Sciatic nerve (tissue), 2 donors: ENCODE results near the gene TSPYL4. TPM values are rescaled to one million over a fixed set of nuclear protein-coding genes. Genes with fewer than 3 reads are reported as not detected.
A peak's percentile ranks its signal among the peaks of the same experiment; 100 is the strongest.

ENCODE experiments used
- ATAC-seq: fragments of 200-7000 bp; cut with Tn5 transposase; one replicate; pipeline ENCODE4 v1.9.1; 2020; ENCODE audit warnings: mild to moderate bottlenecking, moderate library complexity
- DNase-seq: peaks from one replicate; pipeline ENCODE4 v3.0.0-alpha.2; 2020; ENCODE audit warnings: low spot score
- intact Hi-C: fragments of 100-400 bp; cut with DNase I; formaldehyde crosslinking; loops from one replicate; pipeline ENCODE4 v1.14.2; 2022
- total RNA-seq: library from RNA; stranded (reverse); fragmentation: NEBNext Ultra II Directional; extraction: Animal tissue kit (Norgen Biotek cat#: 25700); gene quantifications from one replicate; pipeline ENCODE4 v1.2.1, GENCODE V29; 2021
- donor health status: DM: no; HTN: no; CAD: no.
- donor health status: DM: no; HTN: no; CAD: no.

The TSPYL4 gene
- total RNA-seq, 1 donor from 2014 or later = 26.5 TPM

DNA sequence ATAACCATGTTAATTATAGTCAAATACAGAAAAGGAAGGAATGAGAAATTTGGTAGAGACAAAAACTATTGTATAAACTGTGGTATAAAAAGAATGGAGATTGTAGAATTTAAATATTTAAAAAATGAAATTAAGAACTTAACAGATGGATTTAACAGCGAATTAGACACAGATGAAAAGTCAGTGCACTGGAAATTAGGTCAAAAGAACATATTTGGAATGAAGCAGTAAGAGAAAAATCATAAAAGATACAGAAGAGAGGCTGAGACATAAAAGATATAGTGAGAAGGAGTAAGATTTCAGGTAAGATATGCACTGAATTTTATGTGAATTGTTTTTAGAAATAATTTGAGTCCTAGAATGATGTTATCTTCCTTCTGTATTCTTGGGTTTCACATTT, 14.0 kb downstream of the TSPYL4 start:
- intact Hi-C loops = no loop called here
- no peak for ATAC-seq
- no peak for DNase-seq

DNA sequence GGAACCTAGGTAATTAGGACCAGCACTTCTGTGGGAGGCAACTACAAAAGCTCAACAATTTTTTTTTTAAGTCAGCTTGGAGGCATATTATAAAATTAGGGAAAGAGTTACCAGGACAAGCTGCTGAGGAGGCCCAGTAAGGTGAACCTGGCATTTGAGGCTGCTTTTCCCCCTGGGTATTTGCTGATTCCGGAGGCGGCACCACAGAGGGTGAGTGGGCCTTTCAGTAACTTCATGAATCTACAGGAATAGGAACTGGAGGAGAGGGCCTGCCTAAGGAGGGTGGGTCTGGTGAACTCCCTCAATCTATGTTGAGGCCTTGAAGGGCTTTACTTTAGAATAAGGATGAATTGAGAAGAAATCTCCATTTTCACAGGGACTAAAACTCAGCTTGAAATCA, 14.6 kb downstream of the TSPYL4 start:
- DNase-seq (no peak), ATAC-seq (no peak)

DNA sequence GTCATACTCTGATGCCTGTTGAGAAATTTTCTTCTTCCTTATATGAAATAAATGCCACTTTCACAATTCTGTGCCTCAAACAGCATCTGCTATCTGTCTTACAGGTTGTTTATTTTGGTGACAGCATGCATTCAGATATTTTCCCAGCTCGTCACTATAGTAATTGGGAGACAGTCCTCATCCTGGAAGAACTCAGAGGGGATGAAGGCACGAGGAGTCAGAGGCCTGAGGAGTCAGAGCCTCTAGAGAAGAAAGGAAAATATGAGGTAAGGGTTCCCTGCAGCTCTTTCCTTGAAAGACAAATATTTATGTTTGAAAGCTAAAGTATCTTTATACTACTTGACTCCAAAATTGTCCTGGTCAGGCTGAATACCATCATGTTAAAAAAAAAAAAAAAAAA, 15.8 kb downstream of the TSPYL4 start:
- intact Hi-C loops = no loop called here
- no peak for ATAC-seq

More for the DNA sequence above, 14.6 kb downstream of the TSPYL4 start:
- intact Hi-C loops = no loop called here

DNA sequence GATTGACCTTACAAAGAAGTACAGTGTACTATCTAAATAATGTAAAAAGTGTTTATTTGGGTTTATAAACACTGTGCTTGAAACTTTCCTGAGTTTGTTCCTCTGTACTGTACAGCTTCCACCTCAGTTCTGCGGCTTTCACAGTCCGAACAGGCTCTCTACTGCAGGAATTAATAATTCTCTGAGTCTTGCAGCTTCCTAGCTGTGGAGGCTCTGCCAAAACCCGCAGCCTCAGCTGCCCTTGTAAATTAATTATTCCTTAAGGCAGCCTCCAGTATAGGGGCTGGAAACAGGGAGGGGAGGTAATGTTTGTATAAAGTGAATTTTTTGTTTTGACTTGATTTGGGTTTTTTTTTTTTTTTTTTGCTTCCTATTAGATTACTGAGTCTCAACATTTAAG, 19.2 kb downstream of the TSPYL4 start:
- intact Hi-C loops = no loop called here
- ATAC-seq (no peak), DNase-seq (no peak)

More for the DNA sequence above, 15.8 kb downstream of the TSPYL4 start:
- DNase-seq = no peak

DNA sequence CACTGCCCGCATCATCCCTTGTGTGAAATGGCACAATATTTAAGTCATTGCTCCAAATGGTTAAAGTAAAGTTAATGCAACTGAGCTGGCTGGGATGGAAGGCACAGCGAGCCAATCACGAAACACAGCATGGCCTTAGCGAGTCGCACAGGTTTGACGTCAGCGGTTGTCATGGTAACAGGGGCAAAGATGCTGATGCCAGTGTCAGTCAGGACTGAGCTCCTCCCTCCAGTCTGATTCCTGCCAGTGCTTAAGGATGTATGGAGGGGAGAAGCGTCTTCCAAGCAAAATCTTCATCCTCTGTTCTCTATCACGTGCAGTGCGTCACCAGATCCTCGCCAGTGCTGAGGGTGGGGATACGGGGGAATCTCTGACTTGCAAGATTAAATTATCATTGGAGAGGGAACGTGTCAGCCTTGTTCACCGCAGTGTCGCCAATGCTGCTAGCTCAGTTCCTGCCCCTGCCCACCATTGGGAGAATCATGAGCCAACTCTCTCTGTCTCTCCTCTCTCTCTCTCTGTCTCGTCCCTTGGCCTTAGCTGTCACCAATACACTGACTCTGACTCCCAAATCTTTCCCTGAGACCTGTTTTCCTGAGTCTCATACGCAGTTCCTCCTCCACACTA, 24.5 kb downstream of the TSPYL4 start:
- intact Hi-C loops = no loop called here
- ATAC-seq = peak; percentile 98
- DNase-seq = peak; percentile 92

DNA sequence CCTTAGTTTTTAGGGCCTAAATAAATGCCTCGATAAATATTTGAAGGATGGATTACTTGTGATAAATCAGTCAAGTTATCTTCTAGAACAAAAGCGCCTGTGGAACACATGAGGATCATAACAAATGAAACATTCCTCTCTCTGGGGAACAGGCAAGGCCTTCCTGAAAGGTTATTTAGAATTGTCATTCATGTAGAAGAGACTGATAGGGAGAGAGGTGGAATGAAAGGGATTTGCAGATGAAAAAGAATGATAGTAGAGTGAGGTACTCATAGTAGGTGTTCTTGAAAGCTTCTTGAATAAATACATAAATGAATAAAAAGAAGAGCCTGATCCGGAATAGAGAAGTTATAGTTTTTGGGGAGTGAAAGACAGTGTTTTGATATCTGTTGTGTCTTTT, 30.5 kb downstream of the TSPYL4 start:
- intact Hi-C loops = no loop called here
- ATAC-seq (no peak), DNase-seq (no peak)

DNA sequence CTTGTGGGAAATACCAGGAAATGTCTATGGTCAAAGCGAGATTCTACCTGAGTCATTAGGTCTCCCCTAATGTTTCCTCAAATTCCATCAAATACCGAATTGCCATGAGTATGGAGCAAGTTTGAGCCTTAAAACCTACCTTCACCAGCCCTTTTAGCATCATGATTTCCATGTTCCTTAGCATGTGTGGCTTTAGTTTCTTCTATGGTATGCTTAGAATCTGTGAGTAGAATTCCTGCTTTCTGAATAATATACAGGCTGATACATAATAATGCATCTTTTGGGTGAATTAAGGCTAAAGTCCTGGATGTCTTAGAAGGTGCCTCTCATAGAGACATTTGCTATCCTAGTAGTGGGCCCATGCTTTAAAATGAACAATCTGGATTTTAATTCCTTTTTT, 32.0 kb downstream of the TSPYL4 start:
- DNase-seq (no peak), ATAC-seq (no peak)
- intact Hi-C loops = no loop called here

DNA sequence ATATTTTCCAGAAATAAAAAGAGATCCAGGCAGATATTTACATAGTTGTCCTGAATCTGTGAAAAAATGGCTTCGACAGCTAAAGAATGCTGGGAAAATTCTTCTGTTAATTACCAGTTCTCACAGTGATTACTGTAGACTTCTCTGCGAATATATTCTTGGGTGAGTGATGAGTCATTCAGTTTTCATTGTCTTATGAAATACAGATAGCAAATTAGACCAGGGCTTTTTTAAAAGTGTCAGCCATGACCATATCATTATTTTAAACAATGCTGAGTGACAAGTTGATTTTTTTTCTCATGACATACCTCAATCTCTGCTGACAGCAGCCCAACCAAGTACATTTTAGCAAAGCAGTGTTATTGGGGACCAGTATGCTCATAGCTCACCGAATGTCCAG, 32.8 kb downstream of the TSPYL4 start:
- intact Hi-C loops = no loop called here
- ATAC-seq = no peak

DNA sequence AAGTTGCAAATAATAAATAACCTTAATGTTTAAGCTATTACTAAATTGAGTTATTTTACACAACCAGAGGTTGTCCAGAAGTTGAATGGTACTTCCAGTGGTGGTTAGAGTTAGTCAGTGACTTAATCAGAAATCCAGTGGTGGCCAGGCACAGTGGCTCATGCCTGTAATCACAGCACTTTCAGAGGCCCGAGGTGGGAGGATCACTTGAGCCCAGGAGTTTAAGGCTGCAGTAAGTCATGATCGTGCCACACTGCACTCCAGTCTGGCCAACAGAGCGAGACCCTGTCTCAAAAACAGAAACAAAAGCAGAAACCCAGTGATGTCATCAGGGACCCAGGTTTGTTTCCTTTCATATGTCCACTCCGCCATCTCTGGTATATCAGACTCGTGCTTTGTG, 35.0 kb downstream of the TSPYL4 start:
- intact Hi-C loops = no loop called here
- no peak for DNase-seq
- no peak for ATAC-seq

More for the DNA sequence above, 32.8 kb downstream of the TSPYL4 start:
- DNase-seq = no peak

DNA sequence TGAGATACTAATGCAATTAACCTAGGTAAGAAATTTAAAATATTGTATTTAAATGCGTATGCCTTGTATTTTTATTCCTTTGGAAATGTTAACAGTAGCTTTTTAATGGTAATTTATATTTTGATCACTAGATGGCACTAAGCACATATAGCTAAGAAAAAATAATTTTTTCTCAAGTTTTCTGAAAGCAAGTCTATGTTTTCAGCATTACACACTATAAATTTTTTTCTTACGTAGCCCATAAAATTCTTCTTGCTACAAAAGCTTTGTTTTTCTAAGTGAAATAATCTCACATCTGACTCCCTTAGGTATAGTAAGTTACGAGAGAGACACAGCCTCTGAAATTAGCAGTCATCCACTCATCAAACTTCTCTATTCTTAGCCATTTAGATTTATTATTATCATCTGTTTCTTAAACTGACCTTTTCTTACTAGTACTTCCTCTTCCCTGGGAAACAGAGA, 35.7 kb downstream of the TSPYL4 start:
- intact Hi-C loops = no loop called here
- peak; percentile 45 for ATAC-seq

DNA sequence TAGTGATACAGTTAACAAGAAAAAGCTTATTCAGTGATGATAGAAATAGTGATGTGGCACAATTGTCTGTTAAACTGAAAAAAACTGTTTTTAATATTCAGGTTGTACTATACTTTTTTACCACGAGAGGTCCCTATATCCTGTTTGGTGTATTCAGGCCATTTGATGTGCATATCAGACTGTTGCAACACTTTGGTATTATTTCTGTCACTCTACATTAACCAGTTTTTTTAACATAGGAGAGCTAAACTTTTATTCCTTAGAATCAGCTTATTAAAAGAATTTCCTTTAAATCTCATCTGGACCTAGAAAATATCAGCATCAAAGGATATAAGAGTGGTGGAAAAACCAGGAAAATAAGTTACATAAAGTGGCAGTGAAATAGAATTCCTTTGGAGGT, 36.8 kb downstream of the TSPYL4 start:
- intact Hi-C loops = no loop called here
- ATAC-seq (peak; percentile 78), DNase-seq (no peak)

More for the DNA sequence above, 35.7 kb downstream of the TSPYL4 start:
- DNase-seq = no peak

DNA sequence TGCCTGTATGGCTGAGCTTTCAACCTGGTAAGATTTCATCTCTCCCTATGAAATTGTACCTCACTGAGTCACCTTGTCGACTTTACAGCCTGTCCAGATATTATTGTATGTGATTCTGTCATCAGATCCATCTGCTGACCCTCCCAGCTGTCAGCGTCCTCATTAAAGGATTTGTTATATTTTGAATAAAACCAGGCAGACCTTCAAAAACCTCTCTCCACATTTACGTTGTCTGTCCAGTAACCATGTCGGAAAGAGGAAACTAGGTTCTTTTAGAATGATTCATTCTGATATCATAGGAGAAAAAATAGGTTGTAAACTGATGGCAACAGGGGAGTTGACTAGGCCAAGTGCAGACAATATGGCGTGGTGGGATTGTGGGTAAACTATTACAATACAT, 38.5 kb downstream of the TSPYL4 start:
- ATAC-seq (no peak), DNase-seq (no peak)
- intact Hi-C loops = no loop called here

DNA sequence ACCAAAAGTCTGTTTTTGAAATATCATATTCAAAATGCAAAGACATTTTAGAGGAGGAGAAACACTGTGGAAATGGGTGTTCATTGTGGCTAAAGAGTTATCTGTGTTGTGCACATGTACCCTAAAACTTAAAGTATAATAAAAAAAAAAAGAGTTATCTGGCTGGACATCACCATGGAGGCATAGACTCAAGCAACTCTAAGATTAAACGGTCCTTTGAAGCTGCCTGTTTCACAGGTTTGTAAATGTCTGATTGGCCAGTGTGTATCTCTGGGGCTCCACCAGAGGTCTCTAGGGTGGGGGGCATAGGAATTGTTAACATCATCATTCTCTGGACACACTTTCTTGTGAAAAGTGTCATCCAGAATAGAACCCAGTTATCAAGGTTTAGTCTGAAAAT, 39.2 kb downstream of the TSPYL4 start:
- intact Hi-C loops = no loop called here
- no peak for DNase-seq
- no peak for ATAC-seq

DNA sequence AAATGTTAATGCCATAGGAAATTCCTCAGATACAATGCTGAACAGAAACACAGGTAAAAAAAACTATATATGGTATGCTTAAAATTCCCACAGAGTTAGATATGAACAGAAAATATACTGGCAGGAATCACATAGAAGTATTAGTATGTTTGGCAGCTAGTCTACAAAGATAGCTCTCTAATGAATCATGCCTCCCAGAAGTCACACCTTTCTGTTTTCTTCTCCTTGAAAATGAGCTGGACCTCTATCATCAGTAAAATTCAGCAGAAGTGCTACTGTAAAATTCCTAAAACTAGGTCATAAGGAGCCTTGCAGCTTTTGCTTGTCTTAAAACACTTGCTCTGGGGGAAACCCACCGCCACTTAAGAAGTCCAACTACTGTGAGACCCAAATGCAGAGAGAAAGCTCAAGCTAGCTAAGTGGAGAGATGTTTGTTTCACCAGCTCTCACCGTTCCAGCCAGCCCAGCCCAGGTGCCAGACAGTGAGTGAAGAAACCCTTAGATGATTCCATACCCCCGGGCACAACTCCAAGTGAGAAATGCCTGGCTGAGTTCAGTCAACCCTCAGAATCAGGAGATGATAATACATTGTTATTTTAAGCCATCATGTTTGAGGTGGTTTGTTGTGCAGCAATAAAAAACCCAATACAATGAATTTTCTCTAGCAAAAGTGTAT, 43.0 kb downstream of the TSPYL4 start:
- DNase-seq (no peak), ATAC-seq (no peak)
- intact Hi-C loops = no loop called here

DNA sequence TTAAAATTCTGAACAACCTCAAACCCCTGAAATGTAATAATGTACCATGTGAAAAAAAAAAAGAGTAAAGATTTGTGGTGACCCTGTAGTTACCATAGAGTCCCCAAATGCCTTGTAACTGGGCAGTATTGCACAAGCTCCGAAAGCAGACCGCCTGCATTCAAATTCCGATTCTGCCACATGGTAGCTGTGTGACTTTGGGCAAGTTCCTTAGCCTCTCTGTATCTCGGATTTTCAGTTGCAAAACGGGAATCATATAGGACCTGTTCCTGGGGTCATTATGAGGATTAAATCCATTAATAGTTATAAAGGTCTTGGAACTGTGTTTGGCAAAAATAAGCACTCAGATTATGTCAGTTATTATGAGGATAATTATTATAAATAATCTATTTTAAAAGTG, 43.6 kb downstream of the TSPYL4 start:
- ATAC-seq (no peak), DNase-seq (no peak)
- intact Hi-C loops = no loop called here

DNA sequence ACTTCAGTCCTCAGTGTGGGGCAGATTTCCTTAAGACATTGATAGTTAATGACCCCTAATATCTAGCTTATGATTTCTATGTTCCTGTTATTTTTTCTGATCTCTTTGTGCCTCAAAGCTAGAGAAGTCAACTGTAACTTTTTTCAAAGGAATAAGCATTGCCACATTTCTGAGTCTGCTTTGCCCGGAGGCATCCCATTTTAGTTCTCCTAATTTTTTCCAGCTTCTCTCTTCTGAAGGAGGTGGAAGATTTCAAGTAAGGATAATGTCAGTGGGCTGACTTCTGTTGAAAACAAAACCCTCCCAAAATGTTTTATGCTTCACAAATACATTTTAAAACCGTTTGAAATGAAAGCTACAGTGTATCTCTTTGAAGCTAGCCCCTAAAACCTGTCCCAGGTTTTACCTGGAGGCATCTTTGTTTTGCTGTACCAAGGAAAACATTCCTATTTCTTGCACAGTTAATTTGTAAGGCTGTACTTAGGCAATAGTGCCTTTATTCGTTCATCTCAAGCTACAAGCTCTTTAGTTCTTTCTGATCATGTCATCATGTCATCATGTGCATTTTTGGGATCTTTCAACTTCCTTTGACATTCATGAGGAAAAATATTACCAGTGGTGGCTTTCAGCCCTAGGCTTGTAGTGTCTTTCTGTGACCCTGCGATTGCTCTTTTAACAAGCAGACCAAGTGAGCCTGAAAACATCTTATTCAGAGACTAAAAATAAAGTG, 45.7 kb downstream of the TSPYL4 start:
- intact Hi-C loops = no loop called here
- DNase-seq = no peak
- no peak for ATAC-seq

DNA sequence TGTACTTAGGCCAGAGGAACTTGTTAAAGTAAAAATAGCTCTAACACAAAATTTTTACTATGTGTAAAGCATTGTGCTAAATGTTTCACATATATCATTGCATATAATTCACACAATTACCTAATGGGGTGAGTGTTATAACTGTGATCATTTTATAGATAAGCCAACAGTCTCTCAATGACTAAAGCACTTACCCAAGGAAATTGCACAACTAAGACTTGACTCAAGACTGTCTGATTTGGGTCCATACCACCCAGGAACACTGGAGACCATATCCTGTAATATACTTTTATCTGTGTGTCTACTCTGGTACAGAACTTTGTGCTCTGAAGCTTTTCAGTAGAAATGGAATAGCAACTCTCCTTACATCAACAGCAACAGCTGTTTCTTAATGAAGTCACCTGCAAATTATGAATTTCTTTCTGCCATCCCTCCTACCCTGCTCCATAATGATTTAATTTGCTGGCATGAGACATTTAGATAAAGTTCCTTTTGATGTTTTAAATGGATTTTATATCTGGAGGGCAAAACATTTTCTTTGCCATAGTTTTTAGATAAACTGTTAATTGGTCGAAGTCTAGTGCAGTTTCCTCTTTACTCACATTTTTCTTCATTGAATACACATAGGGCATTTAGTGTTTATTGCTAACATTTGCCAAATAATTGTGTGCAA, 47.5 kb downstream of the TSPYL4 start:
- intact Hi-C loops = no loop called here
- ATAC-seq (no peak), DNase-seq (no peak)

DNA sequence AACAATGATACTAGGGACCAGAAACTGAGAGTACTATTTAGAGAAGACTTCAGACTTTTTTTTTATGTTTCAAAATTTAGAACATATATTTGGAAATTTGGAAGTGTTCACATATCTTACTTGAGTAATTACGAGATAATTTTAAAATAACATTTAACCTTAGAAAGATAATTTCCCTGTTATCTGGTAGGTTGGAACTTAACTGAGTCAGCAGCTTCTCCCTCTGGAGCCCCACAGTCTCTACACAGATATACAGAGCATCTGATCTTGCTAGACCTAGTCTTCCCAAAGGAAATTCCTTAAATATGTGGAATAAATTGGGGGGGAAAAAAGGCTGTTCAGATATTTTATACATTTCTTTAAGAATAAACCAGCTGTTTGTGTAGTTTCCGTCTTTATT, 48.6 kb downstream of the TSPYL4 start:
- intact Hi-C loops = no loop called here
- DNase-seq (no peak), ATAC-seq (no peak)

DNA sequence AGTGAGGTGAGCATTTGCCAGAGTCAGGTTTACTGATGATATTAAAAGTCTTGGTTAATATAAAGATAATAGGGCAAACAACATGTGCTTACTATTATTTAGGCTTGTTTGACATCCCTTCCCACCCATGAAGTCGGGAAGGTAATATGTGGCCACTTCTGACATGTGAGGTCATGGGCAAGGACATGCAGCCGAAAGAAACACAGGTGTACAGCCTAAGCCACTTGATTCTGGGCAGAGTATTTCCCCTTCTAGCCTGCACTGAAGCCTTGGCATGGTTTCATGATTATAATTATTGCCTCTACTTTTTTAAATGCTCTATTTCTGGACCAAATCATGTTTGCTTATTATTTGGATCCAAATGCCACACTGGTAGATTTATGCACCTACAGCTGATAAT, 52.3 kb downstream of the TSPYL4 start:
- intact Hi-C loops = no loop called here
- DNase-seq = no peak
- no peak for ATAC-seq
